Parathyroid adenoma (tissue), 2 donors: ENCODE results near the gene PRR11.
"Not testable (repeated sequence)": the region's sequence is repeated elsewhere in the genome, so short reads cannot be mapped to it uniquely, and the experiment has no call there.

Experiments used
- H2AFZ ChIP-seq: fragments of 300-600 bp; sonication (generic); one replicate; pipeline ENCODE4 v1.7.0; 2017; ENCODE audit warnings: antibody characterized with exemption, mild to moderate bottlenecking
- H3K27ac ChIP-seq: fragments of 300-600 bp; sonication (generic); one replicate; pipeline ENCODE4 v1.7.0; 2017
- H3K27me3 ChIP-seq: fragments of 300-600 bp; sonication (generic); one replicate; pipeline ENCODE4 v1.7.0; 2017; ENCODE audit warnings: low read length; ENCODE audit not compliant: control insufficient read depth, insufficient read depth
- H3K36me3 ChIP-seq: fragments of 300-600 bp; sonication (generic); one replicate; pipeline ENCODE4 v1.7.0; 2017; ENCODE audit warnings: low read length; ENCODE audit not compliant: control insufficient read depth, insufficient read depth
- H3K4me1 ChIP-seq: fragments of 300-600 bp; sonication (generic); one replicate; pipeline ENCODE4 v1.7.0; 2017; ENCODE audit warnings: control low read depth
- H3K4me2 ChIP-seq: fragments of 300-600 bp; sonication (generic); one replicate; pipeline ENCODE4 v1.7.0; 2017; ENCODE audit warnings: low read length
- H3K4me3 ChIP-seq: fragments of 300-600 bp; sonication (generic); one replicate; pipeline ENCODE4 v1.7.0; 2017; ENCODE audit warnings: low read depth, low read length
- H3K79me2 ChIP-seq: fragments of 300-600 bp; sonication (generic); one replicate; pipeline ENCODE4 v1.7.0; 2017; ENCODE audit warnings: control low read depth
- H3K9ac ChIP-seq: fragments of 300-600 bp; sonication (generic); one replicate; pipeline ENCODE4 v1.7.0; 2017; ENCODE audit warnings: mild to moderate bottlenecking
- H3K9me3 ChIP-seq: fragments of 300-600 bp; sonication (generic); one replicate; pipeline ENCODE4 v1.7.0; 2017; ENCODE audit warnings: low read length; ENCODE audit not compliant: control insufficient read depth
- CTCF ChIP-seq: fragments of 300-600 bp; sonication (generic); IDR thresholded peaks from one replicate; pipeline ENCODE4 v1.7.0; 2017; ENCODE audit warnings: antibody characterized with exemption, mild to moderate bottlenecking
- donor health status: primary hyperparathyroidism.

Gene PRR11

GRCh38 chr17:59172436-59173004 lies 17.0 kb downstream of the PRR11 start:
- H3K4me3 ChIP-seq: no peak overlapping the region
- no peak for TF ChIP-seq CTCF

GRCh38 chr17:59174671-59175070 lies 19.1 kb downstream of the PRR11 start:
- Histone ChIP-seq H3K36me3 (no peaks in the 10 kb centered on the region), H3K4me2 (no peak overlapping the region), H2AFZ (no peak overlapping the region), H3K27me3 (no peaks in the 10 kb centered on the region), H3K27ac (no peak overlapping the region), H3K79me2 (no peaks in the 10 kb centered on the region), H3K4me3 (no peak overlapping the region), H3K9me3 (no peaks in the 10 kb centered on the region), H3K9ac (no peak overlapping the region), H3K4me1 (no peaks in the 10 kb centered on the region)
- no peak for TF ChIP-seq CTCF

More at GRCh38 chr17:59172436-59173004, 17.0 kb downstream of the PRR11 start:
- Histone ChIP-seq H3K4me2 (no peak overlapping the region), H3K79me2 (no peaks in the 10 kb centered on the region), H3K27ac (no peak overlapping the region), H3K27me3 (no peaks in the 10 kb centered on the region), H3K9me3 (no peaks in the 10 kb centered on the region), H3K9ac (no peak overlapping the region), H3K4me1 (no peaks in the 10 kb centered on the region), H2AFZ (no peak overlapping the region), H3K36me3 (no peaks in the 10 kb centered on the region)

GRCh38 chr17:59175076-59175475 lies 19.5 kb downstream of the PRR11 start:
- Histone ChIP-seq H3K27ac (no peak overlapping the region), H3K4me1 (no peaks in the 10 kb centered on the region), H2AFZ (no peak overlapping the region), H3K4me2 (no peak overlapping the region), H3K27me3 (no peaks in the 10 kb centered on the region), H3K4me3 (no peak overlapping the region), H3K9ac (no peak overlapping the region), H3K36me3 (no peaks in the 10 kb centered on the region), H3K9me3 (no peaks in the 10 kb centered on the region), H3K79me2 (no peaks in the 10 kb centered on the region)
- no peak for TF ChIP-seq CTCF

GRCh38 chr17:59178266-59178985 lies 22.9 kb downstream of the PRR11 start:
- H2AFZ ChIP-seq: no peak overlapping the region

DNA sequence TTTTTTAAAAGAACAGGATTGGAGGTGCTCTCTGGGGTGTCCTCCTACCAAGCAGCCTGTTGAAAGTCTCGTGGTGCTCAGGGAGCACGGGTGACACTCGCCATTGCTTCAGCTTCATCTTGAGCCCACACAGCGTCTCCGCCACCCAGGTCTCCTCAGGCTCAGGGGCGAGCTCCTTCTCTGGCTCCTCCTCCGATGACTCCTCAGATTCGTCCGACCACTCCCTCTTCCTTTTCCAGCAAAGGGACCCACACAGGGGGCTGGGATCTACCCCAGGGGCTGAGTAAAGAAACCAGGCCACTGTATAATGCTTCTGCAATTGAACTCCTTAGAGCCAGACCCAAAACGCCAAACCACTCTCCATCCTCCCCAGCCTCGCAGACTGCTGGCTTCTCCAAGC lies 24.1 kb downstream of the PRR11 start:
- not testable (repeated sequence) for H3K4me1 ChIP-seq, H3K27ac ChIP-seq, H2AFZ ChIP-seq

More at GRCh38 chr17:59178266-59178985, 22.9 kb downstream of the PRR11 start:
- Histone ChIP-seq H3K36me3 (no peaks in the 10 kb centered on the region), H3K79me2 (no peaks in the 10 kb centered on the region), H3K4me2 (no peak overlapping the region), H3K27ac (no peak overlapping the region), H3K9me3 (no peaks in the 10 kb centered on the region), H3K4me1 (no peaks in the 10 kb centered on the region), H3K9ac (no peak overlapping the region), H3K27me3 (no peaks in the 10 kb centered on the region), H3K4me3 (no peak overlapping the region)
- no peak for TF ChIP-seq CTCF

More for the DNA sequence above, 24.1 kb downstream of the PRR11 start:
- not testable (repeated sequence) for H3K4me2 ChIP-seq, H3K36me3 ChIP-seq, H3K9me3 ChIP-seq, H3K79me2 ChIP-seq, H3K9ac ChIP-seq, H3K4me3 ChIP-seq, H3K27me3 ChIP-seq
